ENCODE data around the gene MRC1. TPM values are rescaled to one million over a fixed set of nuclear protein-coding genes. Genes with fewer than 3 reads are reported as not detected.
"Not testable (repeated sequence)": the region's sequence is repeated elsewhere in the genome, so short reads cannot be mapped to it uniquely, and the experiment has no call there.

Gene MRC1
- total RNA-seq, 2 experiments from 2014 or later = 0.08 TPM

DNA sequence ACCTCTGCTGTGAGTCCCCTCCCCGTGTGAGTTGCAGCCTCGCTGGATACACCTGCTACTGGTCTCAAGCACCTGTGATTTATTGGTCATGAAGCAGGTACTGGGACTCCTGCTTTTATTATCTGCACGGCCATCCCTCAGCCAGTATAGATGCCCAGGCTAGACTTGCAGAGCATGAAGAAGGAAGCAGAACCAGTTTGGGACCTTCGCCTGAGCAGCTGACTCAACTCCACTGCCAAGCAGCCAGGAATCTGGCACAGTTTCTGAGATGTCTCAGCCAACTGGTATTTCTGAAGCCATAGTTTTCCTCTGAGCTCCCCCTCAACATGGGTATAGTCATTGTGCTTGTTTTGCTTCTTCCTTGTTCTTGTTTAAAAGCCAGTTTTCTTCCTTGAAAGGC, 114.6 kb downstream of the MRC1 start:
- no peaks in the 10 kb centered on the region for H3K4me1 Mint-ChIP-seq (ENCODE audit: low read depth)
- ChIA-PET POLR2A (no interaction called here), CTCF (no interaction called here)

DNA sequence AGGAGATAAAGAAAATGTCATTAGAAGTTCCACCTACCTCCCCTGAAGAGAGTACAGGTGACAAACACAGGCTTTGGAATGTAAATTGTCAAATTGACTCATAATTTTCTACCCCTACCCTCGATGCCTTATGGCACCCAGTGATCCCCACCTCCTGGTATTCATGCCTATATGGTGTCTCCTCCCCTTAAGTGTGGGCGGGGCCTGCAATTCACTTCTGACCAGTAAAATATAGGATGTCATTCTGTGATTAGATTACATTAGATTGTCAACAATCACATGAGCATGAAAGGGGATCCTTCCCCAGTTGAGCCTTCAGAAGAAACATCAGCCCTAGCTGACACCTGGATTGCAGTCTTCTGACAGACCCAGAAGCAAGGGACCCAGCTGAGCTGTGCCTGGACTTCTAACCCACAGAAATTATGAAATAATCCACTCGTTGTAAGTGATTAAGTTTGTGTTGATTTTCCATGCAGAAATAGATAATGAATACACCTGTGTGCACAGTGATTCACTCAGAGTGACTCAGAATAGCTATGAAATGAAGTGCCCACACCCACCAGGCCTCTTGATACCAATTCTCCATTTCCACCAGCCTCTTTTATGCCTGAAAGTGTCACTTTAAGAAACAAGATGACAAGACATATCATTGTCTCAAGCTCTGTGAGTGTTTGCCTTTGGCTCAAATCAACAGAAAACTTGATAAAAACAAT, 134.0 kb downstream of the MRC1 start:
- Histone ChIP-seq H3K36me3 (ENCODE audit: insufficient read depth, low read length) (no peaks in the 10 kb centered on the region), H3K4me3 (ENCODE audit: low read length) (no peak overlapping the region), H3K9me3 (ENCODE audit: control insufficient read depth in 1 of 2, insufficient read depth in 1 of 2, low read length in 2 of 2) (no peaks in the 10 kb centered on the region), H3K4me1 (ENCODE audit: insufficient read depth, low read length) (no peaks in the 10 kb centered on the region), H3K27ac (ENCODE audit: low read depth in 1 of 2, low read length in 2 of 2) (no peak overlapping the region), H3K27me3 (ENCODE audit: control insufficient read depth in 1 of 2, insufficient read depth in 2 of 2, low read length in 2 of 2) (no peaks in the 10 kb centered on the region)
- Mint-ChIP-seq H3K27me3 (peaks cover 5% of the 10 kb centered on the region), H3K4me1 (ENCODE audit: low read depth) (no peaks in the 10 kb centered on the region), H3K27ac (no peak overlapping the region), H3K36me3 (ENCODE audit: low read depth) (no peaks in the 10 kb centered on the region), H3K4me3 (no peak overlapping the region), H3K9me3 (no peaks in the 10 kb centered on the region)
- CTCF ChIA-PET = interaction anchor here (0.5 kb wide), 1 partner anchor 521 kb away, joined by 3 read pairs; no protein-coding TSS in a partner anchor
- DNase-seq = no peak
- TF ChIP-seq, protein P1, sequence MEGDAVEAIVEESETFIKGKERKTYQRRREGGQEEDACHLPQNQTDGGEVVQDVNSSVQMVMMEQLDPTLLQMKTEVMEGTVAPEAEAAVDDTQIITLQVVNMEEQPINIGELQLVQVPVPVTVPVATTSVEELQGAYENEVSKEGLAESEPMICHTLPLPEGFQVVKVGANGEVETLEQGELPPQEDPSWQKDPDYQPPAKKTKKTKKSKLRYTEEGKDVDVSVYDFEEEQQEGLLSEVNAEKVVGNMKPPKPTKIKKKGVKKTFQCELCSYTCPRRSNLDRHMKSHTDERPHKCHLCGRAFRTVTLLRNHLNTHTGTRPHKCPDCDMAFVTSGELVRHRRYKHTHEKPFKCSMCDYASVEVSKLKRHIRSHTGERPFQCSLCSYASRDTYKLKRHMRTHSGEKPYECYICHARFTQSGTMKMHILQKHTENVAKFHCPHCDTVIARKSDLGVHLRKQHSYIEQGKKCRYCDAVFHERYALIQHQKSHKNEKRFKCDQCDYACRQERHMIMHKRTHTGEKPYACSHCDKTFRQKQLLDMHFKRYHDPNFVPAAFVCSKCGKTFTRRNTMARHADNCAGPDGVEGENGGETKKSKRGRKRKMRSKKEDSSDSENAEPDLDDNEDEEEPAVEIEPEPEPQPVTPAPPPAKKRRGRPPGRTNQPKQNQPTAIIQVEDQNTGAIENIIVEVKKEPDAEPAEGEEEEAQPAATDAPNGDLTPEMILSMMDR (IDR thresholded peaks at IDR 0.05) = no peak
- POLR2A ChIA-PET = no interaction called here
- ATAC-seq (ENCODE audit: poor library complexity) = no peak
- intact Hi-C loops (cut with DNase I, micrococcal nuclease) = no loop called here

More for the DNA sequence above, 114.6 kb downstream of the MRC1 start:
- no peaks in the 10 kb centered on the region for H3K4me1 ChIP-seq (ENCODE audit: insufficient read depth, low read length)
- intact Hi-C loops (cut with DNase I, micrococcal nuclease) = no loop called here
- DNase-seq (no peak), ATAC-seq (ENCODE audit: poor library complexity) (no peak)
- no peak overlapping the region for H3K4me3 ChIP-seq (ENCODE audit: low read length)
- no peaks in the 10 kb centered on the region for H3K27me3 Mint-ChIP-seq
- no peaks in the 10 kb centered on the region for H3K9me3 Mint-ChIP-seq
- TF ChIP-seq, protein P1 (IDR thresholded peaks at IDR 0.05) = no peak
- H3K36me3 Mint-ChIP-seq (ENCODE audit: low read depth) = no peaks in the 10 kb centered on the region
- H3K36me3 ChIP-seq (ENCODE audit: insufficient read depth, low read length) = no peaks in the 10 kb centered on the region
- H3K27me3 ChIP-seq (ENCODE audit: control insufficient read depth in 1 of 2, insufficient read depth in 2 of 2, low read length in 2 of 2) = no peaks in the 10 kb centered on the region
- no peaks in the 10 kb centered on the region for H3K9me3 ChIP-seq (ENCODE audit: control insufficient read depth in 1 of 2, insufficient read depth in 1 of 2, low read length in 2 of 2)
- no peak overlapping the region for H3K27ac ChIP-seq (ENCODE audit: low read depth in 1 of 2, low read length in 2 of 2)
- no peak overlapping the region for H3K4me3 Mint-ChIP-seq
- H3K27ac Mint-ChIP-seq = no peak overlapping the region

DNA sequence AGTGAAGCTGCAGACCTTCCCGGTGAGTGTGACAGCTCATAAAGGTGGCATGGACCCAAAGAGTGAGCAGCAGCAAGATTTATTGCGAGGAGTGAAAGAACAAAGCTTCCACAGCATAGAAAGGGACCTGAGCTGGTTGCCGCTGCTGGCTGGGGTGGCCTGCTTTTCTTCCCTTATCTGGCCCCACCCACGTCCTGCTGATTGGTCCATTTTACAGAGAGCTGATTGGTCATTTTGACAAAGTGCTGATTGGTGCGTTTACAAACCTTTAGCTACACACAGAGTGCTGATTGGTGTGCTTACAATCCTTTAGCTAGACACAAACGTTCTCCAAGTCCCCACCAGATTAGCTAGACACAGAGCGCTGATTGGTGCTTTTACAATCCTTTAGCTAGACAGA, 141.1 kb downstream of the MRC1 start:
- H3K9me3 ChIP-seq (ENCODE audit: control insufficient read depth in 1 of 2, insufficient read depth in 1 of 2, low read length in 2 of 2) = peaks cover 0 to 12% of the 10 kb centered on the region in 2 experiments
- H3K27ac Mint-ChIP-seq; H3K27ac ChIP-seq (ENCODE audit: low read depth in 1 of 2, low read length in 2 of 2); H3K4me1 Mint-ChIP-seq (ENCODE audit: low read depth); H3K9me3 Mint-ChIP-seq; ATAC-seq (ENCODE audit: poor library complexity); CTCF ChIA-PET; POLR2A ChIA-PET; H3K36me3 ChIP-seq (ENCODE audit: insufficient read depth, low read length); H3K4me1 ChIP-seq (ENCODE audit: insufficient read depth, low read length); intact Hi-C loops (cut with DNase I, micrococcal nuclease); H3K4me3 Mint-ChIP-seq; DNase-seq; H3K36me3 Mint-ChIP-seq (ENCODE audit: low read depth); H3K27me3 Mint-ChIP-seq; H3K27me3 ChIP-seq (ENCODE audit: control insufficient read depth in 1 of 2, insufficient read depth in 2 of 2, low read length in 2 of 2); H3K4me3 ChIP-seq (ENCODE audit: low read length): not testable (repeated sequence)

DNA sequence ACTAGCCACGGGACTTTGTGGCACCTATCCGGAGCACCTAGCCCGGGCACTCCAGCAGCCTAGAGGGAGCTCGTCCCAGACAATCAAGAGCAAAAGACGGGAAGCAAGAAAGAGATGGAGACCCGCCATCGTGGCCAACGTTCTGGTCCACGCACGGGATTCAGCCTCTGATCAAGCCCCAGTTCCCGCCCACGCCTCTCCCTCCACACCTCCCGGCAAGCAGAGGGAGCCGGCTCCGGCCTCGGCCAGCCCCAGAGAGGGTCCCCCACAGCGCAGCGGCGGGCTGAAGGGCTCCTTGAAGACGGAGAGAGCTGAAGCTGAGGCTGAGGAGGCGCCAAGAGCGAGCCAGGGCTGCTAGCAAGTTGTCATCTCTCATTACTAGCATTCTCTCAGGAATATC, 141.6 kb downstream of the MRC1 start:
- H3K27me3 Mint-ChIP-seq = peaks cover 6% of the 10 kb centered on the region
- intact Hi-C loops (cut with DNase I, micrococcal nuclease) = no loop called here
- no peaks in the 10 kb centered on the region for H3K27me3 ChIP-seq (ENCODE audit: control insufficient read depth in 1 of 2, insufficient read depth in 2 of 2, low read length in 2 of 2)
- H3K9me3 ChIP-seq (ENCODE audit: control insufficient read depth in 1 of 2, insufficient read depth in 1 of 2, low read length in 2 of 2) = peaks cover 0 to 12% of the 10 kb centered on the region in 2 experiments
- DNase-seq = no peak
- TF ChIP-seq, protein P1 (IDR thresholded peaks at IDR 0.05) = no peak
- CTCF ChIA-PET = no interaction called here
- H3K9me3 Mint-ChIP-seq = peaks cover 3% of the 10 kb centered on the region
- no peak overlapping the region for H3K4me3 Mint-ChIP-seq
- H3K27ac Mint-ChIP-seq = no peak overlapping the region
- no peaks in the 10 kb centered on the region for H3K4me1 Mint-ChIP-seq (ENCODE audit: low read depth)
- POLR2A ChIA-PET = no interaction called here
- H3K36me3 Mint-ChIP-seq (ENCODE audit: low read depth) = no peaks in the 10 kb centered on the region
- H3K27ac ChIP-seq (ENCODE audit: low read depth in 1 of 2, low read length in 2 of 2) = no peak overlapping the region
- H3K36me3 ChIP-seq (ENCODE audit: insufficient read depth, low read length) = no peaks in the 10 kb centered on the region
- H3K4me3 ChIP-seq (ENCODE audit: low read length) = no peak overlapping the region
- no peak for ATAC-seq (ENCODE audit: poor library complexity)
- H3K4me1 ChIP-seq (ENCODE audit: insufficient read depth, low read length) = no peaks in the 10 kb centered on the region

Measured in CD4-positive, alpha-beta T cell (primary cell).